Memory B cell (primary cell): Measurements from ENCODE around the gene FEN1.

Experiments used
- ATAC-seq: fragments of 150-1000 bp; cut with Tn5 transposase; 2 replicates; pipeline ENCODE4 v1.10.0; 2021; ENCODE audit warnings: low read depth, mild to moderate bottlenecking, moderate library complexity
- DNase-seq, 2 donors: peaks; one replicate each; pipeline ENCODE4 v3.0.0; 2022; ENCODE audit warnings: low spot score in 2 of 2
- H3K27ac Mint-ChIP-seq: one replicate; pipeline ENCODE4 v1.8.0; 2022; ENCODE audit warnings: mild to moderate bottlenecking, moderate library complexity, mixed read lengths
- H3K27me3 Mint-ChIP-seq: one replicate; pipeline ENCODE4 v1.8.0; 2022; ENCODE audit warnings: mixed read lengths
- H3K36me3 Mint-ChIP-seq: one replicate; pipeline ENCODE4 v1.8.0; 2022; ENCODE audit warnings: mild to moderate bottlenecking, mixed read lengths
- H3K4me1 Mint-ChIP-seq: one replicate; pipeline ENCODE4 v1.8.0; 2022; ENCODE audit warnings: mixed read lengths
- H3K4me3 Mint-ChIP-seq: one replicate; pipeline ENCODE4 v1.8.0; 2022; ENCODE audit warnings: mild to moderate bottlenecking, moderate library complexity, mixed read lengths
- H3K9me3 Mint-ChIP-seq: one replicate; pipeline ENCODE4 v1.8.0; 2022; ENCODE audit warnings: mixed read lengths

Gene FEN1, protein sequence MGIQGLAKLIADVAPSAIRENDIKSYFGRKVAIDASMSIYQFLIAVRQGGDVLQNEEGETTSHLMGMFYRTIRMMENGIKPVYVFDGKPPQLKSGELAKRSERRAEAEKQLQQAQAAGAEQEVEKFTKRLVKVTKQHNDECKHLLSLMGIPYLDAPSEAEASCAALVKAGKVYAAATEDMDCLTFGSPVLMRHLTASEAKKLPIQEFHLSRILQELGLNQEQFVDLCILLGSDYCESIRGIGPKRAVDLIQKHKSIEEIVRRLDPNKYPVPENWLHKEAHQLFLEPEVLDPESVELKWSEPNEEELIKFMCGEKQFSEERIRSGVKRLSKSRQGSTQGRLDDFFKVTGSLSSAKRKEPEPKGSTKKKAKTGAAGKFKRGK

DNA sequence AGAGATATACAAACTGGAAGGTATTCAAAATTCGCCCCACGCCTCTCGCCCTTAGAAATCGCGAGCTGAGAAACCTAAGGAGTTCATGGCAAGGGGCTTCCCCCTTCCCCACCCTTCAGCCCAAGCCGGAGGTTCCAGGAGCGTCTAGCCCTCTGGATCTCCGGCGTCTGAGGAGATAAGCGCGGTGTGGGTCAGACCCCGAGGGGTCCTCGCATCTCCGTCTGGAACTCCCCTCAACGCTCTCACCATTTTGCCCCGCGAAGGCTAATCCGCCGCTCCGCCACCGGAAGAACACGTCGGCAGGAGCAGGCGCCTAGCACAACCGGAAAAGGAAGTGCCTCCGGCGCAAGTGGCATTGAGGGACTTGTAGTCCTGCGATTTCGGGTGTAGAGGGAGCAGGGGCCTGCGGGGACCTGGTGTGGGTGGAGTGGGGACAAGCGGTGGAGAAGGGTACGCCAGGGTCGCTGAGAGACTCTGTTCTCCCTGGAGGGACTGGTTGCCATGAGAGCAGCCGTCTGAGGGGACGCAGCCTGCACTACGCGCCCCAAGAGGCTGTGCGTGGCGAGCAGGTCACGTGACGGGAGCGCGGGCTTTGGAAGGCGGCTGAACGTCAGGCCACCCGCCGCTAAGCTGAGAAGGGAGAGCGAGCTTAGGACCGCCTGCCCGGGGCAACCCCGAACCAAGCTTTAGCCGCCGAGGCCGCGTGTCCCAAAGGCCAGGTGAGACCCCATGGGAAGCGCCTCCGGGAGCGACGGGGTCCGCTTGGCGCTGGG lies at the start of gene FEN1, which contains the start of gene TMEM258:
Gene FEN1 (plus strand): TSS at position 602 of the 773 bp plus-strand sequence. CDS start 2,451 bp downstream, outside the sequence.
Gene TMEM258 (minus strand): TSS at position 290 of the 773 bp plus-strand sequence. CDS start 41 bp downstream, at position 249.
- Mint-ChIP-seq H3K9me3 (no peaks in the 10 kb centered on the region), H3K27me3 (no peaks in the 10 kb centered on the region), H3K4me1 (peaks cover 17% of the 10 kb centered on the region), H3K4me3 (peak within 1 kb of the TSS; percentile 96), H3K36me3 (peaks cover 13% of the 10 kb centered on the region), H3K27ac (peak within 1 kb of the TSS; percentile 98)
- ATAC-seq (peak; percentile 89), DNase-seq (peak; percentile 86 to 94)

DNA sequence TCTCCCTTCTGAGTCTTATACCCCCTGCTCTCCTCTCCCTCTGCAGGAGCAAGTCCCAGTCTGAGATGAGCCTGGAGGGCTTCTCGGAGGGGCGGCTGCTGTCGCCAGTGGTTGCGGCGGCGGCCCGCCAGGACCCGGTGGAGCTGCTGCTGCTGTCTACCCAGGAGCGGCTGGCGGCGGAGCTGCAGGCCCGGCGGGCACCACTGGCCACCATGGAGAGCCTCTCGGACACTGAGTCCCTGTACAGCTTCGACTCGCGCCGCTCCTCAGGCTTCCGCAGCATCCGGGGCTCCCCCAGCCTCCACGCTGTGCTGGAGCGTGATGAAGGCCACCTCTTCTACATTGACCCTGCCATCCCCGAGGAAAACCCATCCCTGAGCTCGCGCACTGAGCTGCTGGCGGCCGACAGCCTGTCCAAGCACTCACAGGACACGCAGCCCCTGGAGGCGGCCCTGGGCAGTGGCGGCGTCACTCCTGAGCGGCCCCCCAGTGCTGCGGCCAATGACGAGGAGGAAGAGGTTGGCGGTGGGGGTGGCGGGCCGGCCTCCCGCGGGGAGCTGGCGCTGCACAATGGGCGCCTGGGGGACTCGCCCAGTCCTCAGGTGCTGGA lies 49.1 kb upstream of the FEN1 start:
- DNase-seq (no peak), ATAC-seq (no peak)
- no peaks in the 10 kb centered on the region for H3K4me1 Mint-ChIP-seq
- H3K4me3 Mint-ChIP-seq: no peak overlapping the region
- H3K27ac Mint-ChIP-seq: no peak overlapping the region
- H3K27me3 Mint-ChIP-seq: peaks cover under 1% of the 10 kb centered on the region
- no peaks in the 10 kb centered on the region for H3K9me3 Mint-ChIP-seq
- no peaks in the 10 kb centered on the region for H3K36me3 Mint-ChIP-seq

DNA sequence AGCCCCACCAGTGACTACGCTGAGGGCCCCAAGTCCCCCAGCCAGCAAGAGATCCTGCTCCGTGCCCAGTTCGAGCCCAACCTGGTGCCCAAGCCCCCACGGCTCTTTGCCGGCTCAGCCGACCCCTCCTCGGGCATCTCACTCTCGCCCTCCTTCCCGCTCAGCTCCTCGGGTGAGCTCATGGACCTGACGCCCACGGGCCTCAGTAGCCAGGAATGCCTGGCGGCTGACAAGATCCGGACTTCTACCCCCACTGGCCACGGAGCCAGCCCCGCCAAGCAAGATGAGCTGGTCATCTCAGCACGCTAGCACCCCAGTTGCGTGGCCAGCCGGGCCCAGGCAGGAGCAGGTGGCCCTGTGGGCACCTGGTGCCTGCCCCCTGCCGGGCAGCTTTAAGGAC lies 48.5 kb upstream of the FEN1 start:
- Mint-ChIP-seq H3K36me3 (no peaks in the 10 kb centered on the region), H3K4me1 (no peaks in the 10 kb centered on the region), H3K9me3 (no peaks in the 10 kb centered on the region), H3K27ac (no peak overlapping the region), H3K4me3 (no peak overlapping the region), H3K27me3 (peaks cover 2% of the 10 kb centered on the region)
- ATAC-seq (no peak), DNase-seq (no peak)

DNA sequence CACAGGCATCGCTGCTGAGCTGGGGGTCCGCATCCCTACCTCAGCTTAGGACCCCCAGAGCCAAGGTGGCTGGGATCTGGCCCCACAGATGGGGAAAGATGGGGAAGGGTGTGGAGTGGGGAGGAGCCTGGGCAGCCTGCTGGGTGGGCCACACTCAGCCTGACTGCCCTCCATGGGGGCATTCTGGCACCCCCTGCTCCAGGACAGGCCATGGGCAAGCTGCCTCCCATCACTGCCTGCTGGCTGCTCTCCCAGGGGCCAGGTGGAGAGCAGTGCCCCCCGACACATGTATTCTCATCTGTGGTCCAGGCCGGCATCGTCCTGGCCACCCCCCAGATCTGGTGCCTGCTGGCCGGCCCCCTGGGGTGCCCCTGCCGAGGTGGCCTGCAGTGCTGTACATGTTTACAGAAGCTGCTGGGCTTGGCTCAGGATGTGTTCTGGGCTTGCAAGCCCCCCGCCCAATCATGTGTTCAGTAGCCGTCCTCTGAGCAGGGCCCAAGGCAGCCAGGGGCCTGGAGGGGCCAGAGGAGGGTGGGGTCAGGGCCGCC lies 48.0 kb upstream of the FEN1 start:
- H3K27ac Mint-ChIP-seq: no peak overlapping the region
- DNase-seq: no peak
- no peak overlapping the region for H3K4me3 Mint-ChIP-seq
- H3K4me1 Mint-ChIP-seq: no peaks in the 10 kb centered on the region
- peaks cover 6% of the 10 kb centered on the region for H3K27me3 Mint-ChIP-seq
- H3K36me3 Mint-ChIP-seq: no peaks in the 10 kb centered on the region
- no peaks in the 10 kb centered on the region for H3K9me3 Mint-ChIP-seq
- no peak for ATAC-seq

DNA sequence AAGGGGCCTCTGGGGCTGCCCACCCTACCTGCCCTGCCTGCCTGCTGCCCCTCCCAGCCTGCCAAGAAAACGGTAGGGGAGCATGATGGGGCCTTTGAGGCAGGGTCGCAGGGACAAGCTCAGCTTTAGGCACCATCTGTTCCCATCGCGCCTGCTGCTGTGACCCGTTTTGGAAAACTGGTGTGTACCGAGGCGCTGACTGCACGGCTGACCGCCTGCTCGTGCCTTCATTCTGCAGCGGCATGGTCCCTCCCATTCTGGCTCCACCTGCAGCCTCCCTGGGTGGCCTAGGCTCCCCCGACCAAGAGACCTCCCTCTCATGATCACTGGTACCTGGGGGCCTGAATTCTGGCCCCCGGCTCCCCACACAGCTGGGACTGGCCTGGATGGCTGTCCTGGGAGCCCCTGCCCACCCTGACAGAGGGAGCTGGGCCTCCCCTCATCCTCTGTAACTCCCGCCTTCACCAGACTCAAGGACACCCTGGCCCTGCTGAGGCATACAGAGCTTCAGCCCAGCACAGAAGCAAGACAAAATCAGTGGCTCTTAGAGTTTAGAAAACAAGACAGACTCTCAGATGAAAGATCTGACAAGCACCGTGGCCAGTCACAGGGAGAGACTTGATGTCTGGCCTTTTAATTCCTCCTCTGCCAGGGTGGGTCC lies 46.8 kb upstream of the FEN1 start:
- Mint-ChIP-seq H3K4me3 (no peak overlapping the region), H3K4me1 (peaks cover under 1% of the 10 kb centered on the region), H3K36me3 (peaks cover 1% of the 10 kb centered on the region), H3K27me3 (peaks cover 9% of the 10 kb centered on the region), H3K27ac (no peak overlapping the region), H3K9me3 (no peaks in the 10 kb centered on the region)
- DNase-seq: no peak
- ATAC-seq: no peak

DNA sequence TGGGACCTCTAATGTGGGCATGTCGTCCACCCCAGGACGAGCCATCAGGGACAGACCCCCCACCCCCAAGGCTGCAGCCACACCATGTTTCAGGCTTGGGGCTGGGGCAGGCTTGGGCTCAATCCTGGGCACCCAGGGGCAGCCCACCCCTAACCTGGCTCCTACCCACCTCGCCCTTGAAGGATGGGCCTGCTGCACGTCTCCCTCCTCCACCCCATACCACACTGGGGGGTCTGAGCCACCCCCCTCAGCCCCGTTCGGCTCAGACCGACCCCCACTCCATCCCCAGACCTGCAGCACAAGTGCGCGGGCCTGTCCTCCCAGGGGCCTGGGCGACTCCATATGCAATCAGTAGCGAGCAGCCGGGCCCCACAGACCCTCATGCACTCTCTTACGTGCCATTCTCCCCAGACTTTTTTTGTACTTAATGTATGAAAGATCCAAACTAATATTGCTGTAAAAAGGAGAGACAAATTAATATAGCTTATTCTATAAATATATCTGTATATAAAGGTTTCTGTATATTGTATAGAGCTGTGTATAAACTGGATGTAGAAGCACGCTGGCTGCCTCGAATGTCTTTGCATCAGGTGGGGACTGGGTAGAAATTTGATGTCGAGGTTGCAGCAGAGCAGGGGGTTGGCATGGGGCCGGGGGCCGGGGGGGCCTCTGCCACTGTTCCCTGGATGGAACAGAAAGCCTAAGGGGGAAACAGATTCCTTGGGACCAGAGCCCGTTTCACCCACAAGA lies 46.1 kb upstream of the FEN1 start:
- no peak for ATAC-seq
- H3K4me3 Mint-ChIP-seq: no peak overlapping the region
- no peak overlapping the region for H3K27ac Mint-ChIP-seq
- H3K9me3 Mint-ChIP-seq: no peaks in the 10 kb centered on the region
- H3K27me3 Mint-ChIP-seq: peaks cover 13% of the 10 kb centered on the region
- H3K36me3 Mint-ChIP-seq: peaks cover 3% of the 10 kb centered on the region
- H3K4me1 Mint-ChIP-seq: peaks cover 3% of the 10 kb centered on the region
- DNase-seq: no peak

DNA sequence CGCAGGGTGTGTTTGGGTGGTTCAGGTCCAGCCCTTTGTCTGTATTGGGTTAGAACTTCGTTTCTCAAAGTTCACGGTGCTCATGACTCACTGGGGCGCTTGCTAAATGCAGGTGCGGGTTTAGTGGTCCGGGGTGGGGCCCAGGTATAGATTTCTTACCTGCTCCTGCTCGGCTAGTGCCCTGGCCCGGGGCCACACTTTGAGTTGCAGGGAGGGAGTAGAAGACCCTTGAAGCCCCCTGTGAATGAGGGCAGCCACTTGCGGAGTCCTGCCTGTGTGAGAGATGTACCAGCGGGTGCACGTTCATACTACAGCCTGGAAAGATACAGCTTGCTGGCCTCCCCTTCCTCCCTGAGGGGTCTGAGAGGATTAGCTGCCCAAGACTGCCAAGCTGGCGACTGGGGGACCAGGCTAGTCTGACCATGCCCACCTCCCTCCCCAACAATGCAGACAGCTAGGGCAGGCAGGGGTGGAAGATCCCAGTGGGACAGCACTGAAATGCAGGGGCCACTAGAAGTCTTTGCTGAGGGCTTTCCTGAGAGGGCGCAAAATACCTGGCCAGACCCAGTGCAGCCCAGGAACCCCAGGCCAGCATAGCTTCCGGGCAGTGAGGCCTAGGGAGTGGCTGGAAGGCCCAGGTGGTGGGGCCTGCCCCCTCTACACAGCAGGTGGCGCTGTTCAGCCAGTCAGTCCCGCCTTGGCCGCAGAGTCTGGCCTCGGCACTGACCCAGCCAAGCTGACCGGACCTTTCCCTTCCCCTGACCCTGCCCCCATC lies 45.3 kb upstream of the FEN1 start:
- ATAC-seq (peak; percentile 43), DNase-seq (peak; percentile 46 to 57)
- Mint-ChIP-seq H3K4me3 (no peak overlapping the region), H3K9me3 (no peaks in the 10 kb centered on the region), H3K27ac (no peak overlapping the region), H3K36me3 (peaks cover 3% of the 10 kb centered on the region), H3K27me3 (peaks cover 14% of the 10 kb centered on the region), H3K4me1 (peaks cover 5% of the 10 kb centered on the region)

DNA sequence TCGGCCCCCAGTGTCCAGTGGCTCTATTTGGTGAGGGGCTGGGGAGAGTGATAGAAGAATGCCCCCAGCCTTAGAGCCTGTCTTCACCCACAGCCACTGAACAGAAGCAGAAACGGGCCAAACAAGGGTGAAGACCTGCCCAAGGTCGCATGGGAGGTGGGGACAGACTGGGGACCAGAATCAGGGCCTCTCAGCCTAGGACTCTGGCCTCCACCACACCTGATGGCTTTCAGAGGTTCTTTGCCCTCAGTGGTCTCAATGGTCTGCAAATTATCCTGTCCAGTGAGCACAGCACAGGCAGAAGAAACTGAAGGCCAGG lies 44.8 kb upstream of the FEN1 start:
- ATAC-seq (no peak), DNase-seq (no peak)
- Mint-ChIP-seq H3K36me3 (peaks cover 3% of the 10 kb centered on the region), H3K4me1 (peaks cover 6% of the 10 kb centered on the region), H3K27me3 (peaks cover 15% of the 10 kb centered on the region), H3K9me3 (no peaks in the 10 kb centered on the region), H3K27ac (no peak overlapping the region), H3K4me3 (no peak overlapping the region)

DNA sequence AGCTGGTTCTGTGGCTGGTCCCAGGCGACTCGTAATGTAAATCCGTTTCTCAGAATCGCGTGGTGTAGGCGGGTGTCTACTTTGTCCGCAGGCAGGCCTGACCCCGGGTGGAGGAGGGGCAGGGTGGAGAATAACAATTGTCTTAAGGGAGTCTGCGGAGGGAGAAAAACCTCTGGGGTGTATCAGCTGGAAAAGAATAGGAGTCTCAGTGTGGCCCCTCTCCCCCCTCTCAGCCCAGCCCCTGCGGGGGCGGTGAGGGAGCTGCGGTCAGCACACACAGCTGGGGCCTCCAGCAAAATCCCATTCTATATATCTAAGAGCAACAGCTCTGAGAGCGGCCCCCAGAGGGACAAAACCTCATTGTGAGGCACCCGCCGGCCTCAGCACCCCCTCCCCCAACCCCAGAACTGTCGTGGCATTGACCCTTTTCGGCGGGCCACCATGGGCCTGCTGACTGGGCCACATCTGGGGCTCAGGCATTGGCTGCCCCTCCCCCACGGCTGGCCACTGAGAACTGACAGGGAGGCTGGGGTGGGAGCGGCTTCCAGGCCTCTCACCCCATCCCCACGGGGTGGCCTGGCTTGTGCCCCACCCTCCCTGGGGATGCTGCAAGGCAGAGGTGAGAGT lies 43.0 kb upstream of the FEN1 start:
- Mint-ChIP-seq H3K27me3 (peaks cover 24% of the 10 kb centered on the region), H3K9me3 (no peaks in the 10 kb centered on the region), H3K4me1 (peaks cover 9% of the 10 kb centered on the region), H3K36me3 (peaks cover 3% of the 10 kb centered on the region), H3K27ac (no peak overlapping the region), H3K4me3 (no peak overlapping the region)
- DNase-seq: no peak
- ATAC-seq: no peak

DNA sequence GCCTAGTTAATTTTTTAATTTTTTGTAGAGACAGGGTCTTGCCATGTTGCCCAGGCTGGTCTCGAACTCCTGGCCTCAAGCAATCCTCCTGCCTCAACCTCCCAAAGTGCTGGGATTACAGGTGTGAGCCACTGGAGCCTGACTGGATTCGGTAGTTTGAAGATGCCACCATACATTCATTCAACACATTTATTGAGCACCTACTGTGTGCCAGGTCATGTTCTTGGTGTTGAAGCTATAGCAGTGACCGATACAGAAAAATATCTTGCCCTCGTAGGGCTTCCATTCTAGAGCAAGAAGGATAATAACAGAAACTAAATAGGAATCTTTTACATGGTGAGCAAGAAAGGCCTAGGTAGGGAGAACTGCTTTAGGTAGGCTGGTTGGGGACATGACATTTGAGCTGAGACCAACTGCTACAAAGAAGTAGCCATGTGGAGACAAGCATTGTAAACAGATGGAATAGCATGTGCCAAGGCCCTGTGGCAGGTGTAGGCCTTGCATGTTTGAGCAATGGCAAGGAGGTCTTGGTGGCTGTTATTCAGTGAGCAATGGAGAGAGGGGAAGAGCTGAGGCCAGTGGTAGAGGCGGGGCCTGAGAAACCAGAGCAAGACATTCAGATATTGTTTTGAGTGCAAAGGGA lies 42.0 kb upstream of the FEN1 start:
- H3K36me3 Mint-ChIP-seq: peaks cover 3% of the 10 kb centered on the region
- H3K4me1 Mint-ChIP-seq: peaks cover 9% of the 10 kb centered on the region
- H3K27ac Mint-ChIP-seq: no peak overlapping the region
- no peak for DNase-seq
- H3K9me3 Mint-ChIP-seq: no peaks in the 10 kb centered on the region
- no peak for ATAC-seq
- H3K4me3 Mint-ChIP-seq: no peak overlapping the region
- H3K27me3 Mint-ChIP-seq: peaks cover 24% of the 10 kb centered on the region

DNA sequence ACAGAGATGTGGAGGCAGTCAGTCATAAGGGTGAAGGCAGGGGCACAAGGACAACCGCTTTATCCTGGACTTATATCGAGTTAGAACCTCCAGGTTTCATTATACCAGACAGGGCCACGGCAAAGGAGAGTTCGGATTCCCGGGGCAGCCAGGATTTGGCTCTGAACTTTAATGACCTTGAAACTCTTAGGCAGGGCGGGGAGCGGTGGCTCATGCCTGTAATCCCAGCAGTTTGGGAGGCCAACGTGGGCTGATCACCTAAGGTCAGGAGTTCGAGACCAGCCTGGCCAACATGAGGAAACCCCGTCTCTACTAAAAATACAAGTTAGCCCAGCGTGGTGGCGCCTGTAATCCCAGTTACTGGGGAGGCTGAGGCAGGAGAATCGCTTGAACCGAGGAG lies 41.3 kb upstream of the FEN1 start:
- H3K27ac Mint-ChIP-seq: no peak overlapping the region
- ATAC-seq: no peak
- peaks cover 11% of the 10 kb centered on the region for H3K4me1 Mint-ChIP-seq
- H3K4me3 Mint-ChIP-seq: no peak overlapping the region
- peaks cover 24% of the 10 kb centered on the region for H3K27me3 Mint-ChIP-seq
- H3K9me3 Mint-ChIP-seq: no peaks in the 10 kb centered on the region
- H3K36me3 Mint-ChIP-seq: peaks cover 3% of the 10 kb centered on the region
- DNase-seq: no peak
